GM20431 (cell line): ENCODE measurements around the gene SPNS2.

ENCODE experiments used
- in situ Hi-C: fragments of 300-500 bp; cut with MseI, MboI; formaldehyde crosslinking; loops from one replicate; pipeline ENCODE4 v1.15.0; 2020; ENCODE audit warnings: low sequenced_read_pairs; ENCODE audit not compliant: unreplicated experiment

The SPNS2 gene

DNA sequence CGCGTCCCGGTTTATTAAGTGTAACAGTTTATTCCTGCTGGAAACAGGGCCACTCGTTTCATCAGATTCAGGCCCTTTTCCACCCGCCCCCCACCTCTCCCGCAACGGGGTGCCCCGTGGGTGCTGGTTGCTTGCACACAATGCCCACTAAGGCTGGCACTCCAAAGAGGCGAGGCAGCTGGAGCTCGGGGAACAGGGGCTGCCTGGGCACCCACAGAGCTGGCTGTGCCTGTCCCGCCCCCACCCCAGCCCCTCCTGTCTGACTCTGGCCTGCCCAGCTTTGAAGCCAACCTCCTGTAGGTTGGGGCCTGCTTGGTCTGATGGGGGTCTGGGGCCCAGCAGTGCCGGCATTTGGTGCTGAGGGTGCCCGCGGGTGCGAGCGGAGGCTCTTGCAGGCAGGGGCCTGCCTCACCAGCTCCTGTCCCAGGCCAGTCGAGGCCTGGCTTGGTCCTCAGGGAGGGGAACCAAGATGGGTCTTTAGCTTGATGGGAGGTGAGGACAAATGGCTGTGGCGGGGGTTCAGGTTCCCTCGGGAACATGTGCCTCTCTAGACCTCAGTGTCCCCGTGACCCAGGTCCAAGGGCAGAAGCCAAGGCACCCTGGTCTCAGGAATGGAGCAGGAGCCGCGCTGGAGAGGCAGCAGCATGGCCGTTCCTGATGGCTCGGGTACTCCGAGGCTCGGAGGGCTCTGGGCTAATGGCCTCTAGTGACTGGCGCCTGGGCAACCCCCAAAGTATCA lies 36.4 kb downstream of the SPNS2 start:
- in situ Hi-C loops, result no loop called here

- in situ Hi-C loops, result no loop called here
These were observed 37.1 kb downstream of the SPNS2 start for GRCh38 chr17:4535667-4536258.

- in situ Hi-C loops, result no loop called here
These were observed 37.6 kb downstream of the SPNS2 start for GRCh38 chr17:4536259-4536741.

DNA sequence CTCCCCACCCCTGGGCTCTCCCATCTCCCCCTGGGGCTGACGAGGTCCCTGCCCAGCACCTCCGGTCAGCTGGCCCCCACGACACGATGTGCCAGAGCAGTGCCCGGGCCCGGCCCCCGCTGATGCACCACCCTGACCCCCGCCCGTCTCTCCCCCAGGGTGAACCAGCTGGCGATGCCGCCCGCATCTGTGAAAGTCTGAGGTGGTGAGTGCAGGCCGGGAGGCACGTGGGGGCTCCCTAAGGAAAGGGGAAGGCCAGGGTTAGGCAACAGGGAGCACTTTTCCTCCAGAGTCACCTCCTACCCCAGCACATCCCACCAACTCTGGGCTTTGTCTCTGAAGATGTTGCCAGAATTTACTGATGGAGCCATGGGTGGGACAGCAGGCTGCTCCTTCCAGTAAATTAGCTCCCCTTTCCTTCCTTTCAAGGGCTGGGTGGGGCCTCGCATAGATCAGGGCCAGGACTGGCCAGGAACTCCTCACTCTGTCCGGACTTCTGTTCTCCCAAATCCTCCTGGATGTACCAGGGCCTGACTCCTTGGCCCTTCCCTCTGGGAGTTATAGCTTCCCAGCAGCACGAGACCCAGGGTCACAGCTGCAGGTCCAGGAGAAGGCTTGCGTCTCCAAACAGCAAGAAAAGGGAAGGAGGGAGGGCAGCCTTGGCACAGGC lies 38.2 kb downstream of the SPNS2 start:
- in situ Hi-C loops, result no loop called here

- in situ Hi-C loops, result no loop called here
These were observed 39.0 kb downstream of the SPNS2 start for GRCh38 chr17:4537451-4538235.

GRCh38 chr17:4538236-4539002 lies 39.7 kb downstream of the SPNS2 start:
- in situ Hi-C loops, result no loop called here

DNA sequence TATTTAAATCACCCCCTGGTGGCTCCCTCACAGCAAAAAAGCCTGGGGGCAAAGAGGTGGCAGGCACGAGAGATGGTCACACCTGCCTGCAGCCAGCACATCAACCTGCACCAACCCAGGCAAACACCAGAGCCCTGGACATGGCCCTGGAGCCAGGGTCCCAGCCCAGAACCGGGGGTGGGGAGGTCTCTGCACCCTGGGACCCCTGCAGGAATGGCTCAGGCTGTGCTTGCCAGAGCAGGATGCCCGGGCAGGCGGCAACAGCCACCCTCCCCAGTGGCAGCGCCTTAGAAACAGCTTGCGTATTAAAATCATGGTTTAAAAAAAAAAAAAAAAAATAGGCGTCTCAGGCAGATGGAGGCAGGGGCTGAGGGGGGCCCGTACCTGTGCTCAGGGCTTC lies 40.3 kb downstream of the SPNS2 start:
- in situ Hi-C loops, result no loop called here

DNA sequence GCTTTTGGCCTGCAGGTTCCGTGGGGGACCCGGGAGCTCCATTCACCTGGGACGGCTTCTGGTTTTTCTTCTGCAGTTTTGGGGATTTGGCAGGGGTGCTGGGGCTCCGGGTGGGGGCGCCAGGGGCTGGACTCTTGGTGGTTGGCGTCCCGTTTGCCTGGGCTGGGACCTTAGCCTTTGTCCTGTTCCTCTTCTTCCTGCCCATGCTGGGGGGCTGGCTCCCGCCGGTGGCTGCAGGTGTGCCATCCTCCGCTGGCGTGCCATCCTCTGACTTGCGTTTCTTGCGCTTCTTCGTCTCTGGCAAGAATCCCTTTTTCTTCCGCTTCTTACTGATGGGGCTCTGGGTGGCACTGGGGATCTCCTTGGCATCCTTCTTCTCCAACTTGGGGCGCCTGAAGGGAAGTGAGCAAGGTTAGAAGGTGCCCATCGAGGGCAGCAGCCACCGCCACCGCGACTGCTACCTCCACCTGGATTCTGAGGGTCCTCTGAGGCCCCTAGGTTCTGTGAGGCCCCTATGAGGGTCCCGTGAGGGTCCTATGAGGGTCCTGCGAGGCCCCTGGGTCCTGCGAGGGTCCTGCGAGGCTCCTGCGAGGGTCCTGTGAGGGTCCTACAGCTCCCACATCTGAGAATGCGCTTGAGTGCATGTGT lies 41.0 kb downstream of the SPNS2 start:
- in situ Hi-C loops, result no loop called here

DNA sequence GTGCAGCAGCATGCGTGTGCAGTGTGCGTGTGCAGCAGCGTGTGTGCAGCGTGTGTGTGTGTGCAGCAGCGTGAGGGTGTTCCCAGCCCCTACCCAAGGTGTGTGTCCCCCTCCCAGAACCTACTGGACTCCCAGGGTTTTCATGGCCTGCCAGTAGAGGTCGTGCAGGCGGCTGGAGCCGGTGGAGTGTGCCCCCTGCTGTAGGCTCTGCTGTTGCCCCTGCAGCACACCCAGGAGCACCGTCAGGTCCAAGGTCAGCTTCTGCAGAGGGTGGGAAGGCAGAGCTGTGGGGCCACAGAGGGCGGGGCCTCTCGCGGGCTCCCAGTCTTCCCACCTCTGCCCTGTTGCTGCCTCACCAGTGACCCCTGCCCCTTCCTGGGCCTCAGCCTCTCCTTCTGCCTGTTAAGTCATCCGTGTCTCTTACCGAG lies 41.6 kb downstream of the SPNS2 start:
- in situ Hi-C loops, result no loop called here

DNA sequence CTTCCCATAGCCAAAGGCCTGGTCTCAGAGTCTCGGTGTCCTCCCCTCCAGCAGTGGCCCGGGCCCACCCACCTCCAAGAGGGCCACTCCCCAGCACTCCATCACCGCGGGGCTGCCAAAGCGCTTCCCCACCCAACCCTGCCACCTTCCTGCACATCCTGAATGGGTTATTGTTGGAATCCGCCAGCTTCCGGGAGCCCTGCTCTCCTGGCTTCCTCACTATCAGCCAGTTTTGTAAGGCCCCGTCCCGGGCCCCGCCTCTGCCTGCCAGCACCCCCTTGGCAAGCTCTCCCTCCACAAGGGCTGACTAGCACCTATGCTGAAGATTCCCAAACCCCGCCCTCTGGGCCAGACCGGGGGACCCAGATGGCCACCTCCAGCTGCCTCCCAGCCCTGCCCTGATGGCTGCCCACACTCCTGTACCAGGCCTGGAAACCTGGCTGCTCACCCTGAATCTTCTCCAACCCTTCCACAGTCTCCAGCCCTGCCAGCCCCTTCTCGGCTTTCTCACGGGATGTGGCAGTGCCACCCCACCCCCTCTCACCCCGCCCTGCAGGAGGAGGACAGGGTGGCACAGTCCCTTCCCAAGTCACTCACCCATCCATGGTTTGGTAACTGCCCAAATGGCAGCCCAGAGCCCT lies 42.1 kb downstream of the SPNS2 start:
- in situ Hi-C loops, result no loop called here

DNA sequence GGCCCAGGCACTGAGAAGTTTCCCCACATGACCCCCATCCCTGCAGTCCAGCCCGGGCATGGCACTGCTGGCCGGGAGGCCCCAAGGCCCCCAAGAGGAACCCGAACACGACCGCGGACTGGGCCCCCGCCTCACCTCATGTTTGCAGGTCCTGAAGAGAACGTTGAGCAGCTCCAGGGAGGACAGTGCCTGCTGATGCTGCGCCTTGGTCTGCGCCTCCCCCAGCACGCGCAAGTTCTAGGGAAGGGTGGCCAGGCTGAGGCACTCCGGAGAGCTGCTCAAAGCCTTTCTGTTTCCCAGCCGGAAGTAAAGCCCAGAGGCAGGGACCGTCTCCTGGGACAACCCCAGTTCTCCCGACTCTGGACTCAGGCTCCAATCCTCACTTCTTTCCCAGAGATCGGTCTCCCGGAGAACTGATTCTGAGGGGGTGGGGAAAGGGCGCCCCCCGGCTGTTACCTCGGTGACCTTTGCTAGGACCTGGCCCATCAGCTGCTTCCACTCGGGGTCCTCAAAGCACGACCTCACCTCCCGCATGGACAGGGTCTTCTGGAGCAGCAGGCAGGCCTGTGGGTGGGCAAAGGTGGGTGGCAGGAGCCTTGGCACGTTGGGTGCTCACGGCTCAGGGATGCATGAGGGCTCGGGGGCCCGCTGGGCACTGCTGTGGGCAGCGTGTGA lies 42.8 kb downstream of the SPNS2 start:
- in situ Hi-C loops, result no loop called here

- in situ Hi-C loops, result no loop called here
These were observed 43.5 kb downstream of the SPNS2 start for GRCh38 chr17:4542003-4542725.

DNA sequence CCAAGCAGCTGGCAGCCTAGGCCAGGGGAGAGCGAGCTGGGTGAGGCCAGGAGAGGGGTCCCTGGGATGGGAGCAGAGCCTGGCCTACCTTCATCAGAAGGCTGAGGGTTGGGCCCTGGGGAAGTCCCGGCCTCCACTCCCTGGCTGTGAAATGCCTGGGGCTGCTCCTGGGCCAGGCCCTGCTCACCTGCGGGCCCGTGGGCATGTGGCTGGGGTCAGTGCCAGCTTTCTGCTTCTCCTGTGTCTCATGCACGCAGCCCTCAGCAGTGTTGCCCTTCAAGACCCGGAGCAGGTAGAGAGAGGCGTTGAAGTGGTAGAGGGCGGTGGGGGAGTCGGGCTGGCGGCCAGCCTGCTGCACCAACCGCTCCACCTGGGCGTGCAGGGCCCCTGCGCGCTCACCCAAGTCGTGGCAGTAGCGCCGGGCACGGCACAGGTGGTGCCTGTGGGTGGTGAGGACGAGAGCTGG lies 44.1 kb downstream of the SPNS2 start:
- in situ Hi-C loops, result no loop called here

GRCh38 chr17:4543557-4544026 lies 44.9 kb downstream of the SPNS2 start:
- in situ Hi-C loops, result no loop called here

DNA sequence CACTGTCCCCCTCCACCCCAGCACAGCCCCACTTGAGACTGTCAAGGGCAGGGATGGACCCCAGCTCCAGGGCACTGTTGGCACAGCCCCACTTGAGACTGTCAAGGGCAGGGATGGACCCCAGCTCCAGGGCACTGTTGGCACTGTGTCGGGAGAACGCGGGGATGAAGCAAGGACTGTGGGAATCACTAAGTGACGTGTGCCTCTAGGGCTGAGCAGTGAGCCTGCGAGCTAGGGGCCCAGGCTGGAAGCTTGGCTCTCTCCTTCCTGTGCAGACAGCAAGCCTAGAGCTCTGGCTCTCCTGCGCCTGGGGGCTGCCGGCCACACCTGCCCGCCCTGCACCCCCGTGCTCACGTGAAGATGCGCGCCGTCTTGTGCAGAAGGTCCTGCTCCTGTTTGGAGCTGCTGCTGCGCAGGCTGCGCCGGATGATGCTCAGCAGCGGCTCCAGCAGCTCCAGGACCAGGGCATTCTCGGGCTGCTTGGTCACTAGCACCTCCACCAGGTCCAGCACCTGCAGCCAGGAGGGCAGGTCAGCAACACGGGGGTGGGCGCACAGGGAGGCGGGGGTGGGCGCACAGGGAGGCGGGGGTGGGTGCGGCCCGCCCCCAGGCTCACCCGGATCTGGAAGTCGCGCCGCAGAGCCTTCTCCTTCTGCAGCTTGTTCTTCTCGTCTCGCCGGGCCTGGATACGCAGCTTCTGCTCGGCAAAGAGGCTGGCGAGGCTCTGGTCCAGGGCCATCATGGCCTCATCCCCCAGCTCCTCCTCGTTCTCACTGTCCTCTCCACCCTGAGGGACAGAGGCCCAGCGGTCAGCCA lies 45.7 kb downstream of the SPNS2 start:
- in situ Hi-C loops, result no loop called here

- in situ Hi-C loops, result no loop called here
These were observed 46.2 kb downstream of the SPNS2 start for GRCh38 chr17:4544951-4545216.
